Endothelial cell of umbilical vein (primary cell): ENCODE results near the gene GABBR2. TPM values are rescaled to one million over a fixed set of nuclear protein-coding genes. Genes with fewer than 3 reads are reported as not detected.

Experiments used
- BruUV-seq: library from RNA; stranded (reverse); fragments of 400-500 nt; replicated peaks from 2 replicates; lab custom pipeline; 2021; lab: Mats Ljungman, UMichigan
- CTCF ChIA-PET: fragments of 300-600, 350-600 bp; sonication (Branson Sonifier 250); formaldehyde crosslinking; loops from one replicate; lab custom pipeline; 2021; ENCODE audit warnings: antibody characterized with exemption, inconsistent platforms; lab: Charles Lee
- POLR2A ChIA-PET: fragments of 300-600, 350-600 bp; sonication (Branson Sonifier 250); formaldehyde crosslinking; loops from one replicate; lab custom pipeline; 2021; ENCODE audit warnings: antibody characterized with exemption, inconsistent platforms; lab: Charles Lee
- DNase-seq: peaks from one replicate; pipeline ENCODE4 v3.0.0-alpha.2; 2011; ENCODE audit warnings: low read depth, low spot score
- FAIRE-seq: peaks from 2 replicates; lab custom pipeline; 2011; peaks lifted over from hg19 to GRCh38; lab: Jason Lieb, UNC
- H2AFZ ChIP-seq: 2 replicates; pipeline ENCODE4 v1.6.0; 2012; ENCODE audit warnings: low read depth, low read length, control low read depth, inconsistent platforms
- H3K27ac ChIP-seq: 2 replicates; pipeline ENCODE4 v1.5.1; 2011; ENCODE audit warnings: low read depth, mild to moderate bottlenecking, control low read depth, low read length, moderate library complexity; ENCODE audit not compliant: insufficient read depth
- H3K27me3 ChIP-seq, 2 experiments: 2 replicates each; pipeline versions ENCODE4 v1.6.0 to v1.6.1; 2011; ENCODE audit warnings: low read length in 2 of 2, mixed read lengths in 1 of 2; ENCODE audit not compliant: control insufficient read depth in 2 of 2, insufficient read depth in 2 of 2
- H3K36me3 ChIP-seq, 2 experiments: 2 replicates in 1 of 2; 3 replicates in 1 of 2; pipeline ENCODE4 v1.5.1; 2011; ENCODE audit warnings: low read length in 2 of 2, mild to moderate bottlenecking in 1 of 2, moderate library complexity in 1 of 2; ENCODE audit not compliant: control insufficient read depth in 2 of 2, insufficient read depth in 2 of 2; ENCODE audit errors: extremely low read depth in 1 of 2
- H3K4me1 ChIP-seq: 3 replicates; pipeline ENCODE4 v1.5.1; 2011; ENCODE audit warnings: mild to moderate bottlenecking, low read length; ENCODE audit not compliant: control insufficient read depth, insufficient read depth; ENCODE audit errors: extremely low read depth
- H3K4me2 ChIP-seq: 2 replicates; pipeline ENCODE4 v1.6.1; 2011; ENCODE audit warnings: low read length, control low read depth, mixed read lengths; ENCODE audit not compliant: insufficient read depth
- H3K4me3 ChIP-seq, 3 experiments: fragments of 200-600 bp in 1 of 3; sonication (generic), shearing (Covaris generic) in 1 of 3; replicated peaks in 1 of 3; 2 replicates each; pipeline ENCODE4 v1.5.1; 2011 to 2016; ENCODE audit warnings: control low read depth in 3 of 3, low read length in 3 of 3, mild to moderate bottlenecking in 2 of 3, inconsistent platforms in 1 of 3, low read depth in 1 of 3, moderate library complexity in 1 of 3; ENCODE audit not compliant: insufficient read depth in 1 of 3
- H3K79me2 ChIP-seq: 2 replicates; pipeline ENCODE4 v1.6.0; 2012; ENCODE audit warnings: low read length, inconsistent platforms; ENCODE audit not compliant: control insufficient read depth, insufficient read depth
- H3K9ac ChIP-seq: replicated peaks from 2 replicates; pipeline ENCODE3; 2011; ENCODE audit warnings: low read length, control low read depth; ENCODE audit not compliant: insufficient read depth; ENCODE audit errors: extremely low read depth
- H3K9me1 ChIP-seq: replicated peaks from 3 replicates; pipeline ENCODE4 v1.6.0; 2011; ENCODE audit warnings: mild to moderate bottlenecking, low read length; ENCODE audit not compliant: control insufficient read depth, insufficient read depth; ENCODE audit errors: extremely low read depth
- H3K9me3 ChIP-seq: replicated peaks from 2 replicates; pipeline ENCODE4 v1.5.1; 2012; ENCODE audit warnings: low read length, inconsistent platforms; ENCODE audit not compliant: control insufficient read depth, insufficient read depth
- H4K20me1 ChIP-seq: replicated peaks from 2 replicates; pipeline ENCODE3; 2011; ENCODE audit warnings: mild to moderate bottlenecking, low read length; ENCODE audit not compliant: control insufficient read depth, insufficient read depth; ENCODE audit errors: extremely low read depth
- CTCF ChIP-seq, 2 donors: IDR thresholded peaks; 1 replicate in 1 of 2; 2 replicates in 1 of 2; pipeline ENCODE4 v1.5.1; 2011; ENCODE audit warnings: low read length in 2 of 2, mild to moderate bottlenecking in 2 of 2, moderate library complexity in 2 of 2, control low read depth in 1 of 2, inconsistent platforms in 1 of 2, low read depth in 1 of 2; ENCODE audit not compliant: insufficient read depth in 1 of 2; ENCODE audit errors: extremely low read depth in 1 of 2
- EZH2 ChIP-seq: IDR thresholded peaks from 2 replicates; pipeline ENCODE4 v1.6.1; 2012; ENCODE audit warnings: borderline replicate concordance, low read depth, mild to moderate bottlenecking, moderate library complexity, low read length, inconsistent platforms; ENCODE audit not compliant: severe bottlenecking
- FOS ChIP-seq: IDR thresholded peaks from 2 replicates; pipeline ENCODE4 v1.6.1; 2011; ENCODE audit warnings: mild to moderate bottlenecking, low read length, moderate library complexity, borderline replicate concordance; ENCODE audit not compliant: insufficient read depth
- GATA2 ChIP-seq: IDR thresholded peaks from 2 replicates; pipeline ENCODE4 v1.7.0; 2011; ENCODE audit warnings: low read depth, mild to moderate bottlenecking, moderate library complexity, mixed read lengths, low read length; ENCODE audit not compliant: insufficient read length, insufficient read depth
- JUN ChIP-seq: IDR thresholded peaks from 2 replicates; pipeline ENCODE4 v1.6.1; 2011; ENCODE audit warnings: borderline replicate concordance, low read depth; ENCODE audit not compliant: insufficient read length, insufficient read depth
- MAX ChIP-seq: IDR thresholded peaks from 2 replicates; pipeline ENCODE4 v1.6.1; 2011; ENCODE audit not compliant: insufficient read depth, insufficient read length
- MYC ChIP-seq: IDR thresholded peaks from one replicate; pipeline ENCODE4 v1.6.1; 2011; ENCODE audit warnings: mild to moderate bottlenecking, low read depth, low read length
- POLR2A ChIP-seq: IDR thresholded peaks from 2 replicates; pipeline ENCODE4 v1.6.1; 2012; ENCODE audit warnings: low read depth, mild to moderate bottlenecking, control low read depth, low read length
- POLR2AphosphoS5 ChIP-seq: IDR thresholded peaks from 2 replicates; pipeline ENCODE4 v1.6.1; 2012; ENCODE audit warnings: low read depth, mild to moderate bottlenecking, control low read depth, low read length, moderate library complexity; ENCODE audit not compliant: insufficient read depth
- dilution Hi-C: fragments of 300-500 bp; cut with MboI; formaldehyde crosslinking; loops from one replicate; pipeline ENCODE4 v1.15.0; 2019; ENCODE audit warnings: low sequenced_read_pairs; ENCODE audit not compliant: extremely low pct_ligation_motif_present
- intact Hi-C: fragments of 100-400 bp; cut with micrococcal nuclease; formaldehyde crosslinking; loops from one replicate; pipeline ENCODE4 v1.10.0; 2022
- polyA plus RNA-seq, 4 experiments: library from polyadenylated mRNA; depleted of rRNA in 3 of 4; stranded (reverse) in 3 of 4; unstranded in 1 of 4; fragments of >200 nt; gene quantifications; 2 replicates each; pipeline versions ENCODE4 v1.2.1 to v1.2.3, GENCODE V29; 2011 to 2012; ENCODE audit warnings: missing spikeins in 1 of 4
- total RNA-seq: library from RNA; stranded (reverse); gene quantifications from 2 replicates; pipeline ENCODE4 v1.2.3, GENCODE V29; 2021

GABBR2 gene
- total and polyA plus RNA-seq, 2 donors (not counting 3 experiments of a cell fraction or from before 2014, with no cell fraction given), result 1.1 to 9.2 TPM

GRCh38 chr9:98255061-98255577 is 453.6 kb downstream of the GABBR2 start:
- intact Hi-C loops (loop anchor here (1.0 to 2.0 kb wide), 2 partner anchors 180 to 332 kb away; no protein-coding TSS in a partner anchor), dilution Hi-C loops (no loop called here)
- no peaks in the 10 kb centered on the region for H3K36me3 ChIP-seq
- no peak for DNase-seq
- TF ChIP-seq CTCF (IDR thresholded peaks at IDR 0.05; ENCODE audit: extremely low read depth in 1 of 2, insufficient read depth in 1 of 2, low read depth in 1 of 2, low read length in 2 of 2) (no peak), POLR2A (no peak), MYC (no peak), MAX (no peak), EZH2 (no peak), FOS (no peak), POLR2AphosphoS5 (no peak), GATA2 (no peak), JUN (no peak)
- H3K9me1 ChIP-seq, result no peaks in the 10 kb centered on the region
- H3K4me3 ChIP-seq, result peak overlapping the region; percentile 67 to 81 (median 80)
- no peak for FAIRE-seq
- H3K79me2 ChIP-seq, result peaks cover 19% of the 10 kb centered on the region
- peak overlapping the region; percentile 72 for H3K9ac ChIP-seq
- POLR2A ChIA-PET, result interaction anchor here (1.1 kb wide), 1 partner anchor 199 kb away, joined by 3 read pairs; no protein-coding TSS in a partner anchor
- H3K9me3 ChIP-seq, result no peaks in the 10 kb centered on the region
- H3K27ac ChIP-seq, result peak overlapping the region; percentile 14
- peaks cover 22% of the 10 kb centered on the region for H3K4me1 ChIP-seq
- TSS peak; percentile 49 for BruUV-seq
- no peaks in the 10 kb centered on the region for H4K20me1 ChIP-seq
- peak overlapping the region; percentile 89 for H2AFZ ChIP-seq
- peak overlapping the region; percentile 80 for H3K4me2 ChIP-seq
- CTCF ChIA-PET, result interaction anchor here (0.7 to 5.1 kb wide), 13 partner anchors 9 to 524 kb away, joined by 3 to 37 read pairs (median 4); partner anchors contain the start of genes TRIM14 and TRMO
- H3K27me3 ChIP-seq, result no peaks in the 10 kb centered on the region
